DND-41 (cell line): ENCODE measurements around the gene RASGRF1.

Experiments used
- CTCF ChIP-seq: IDR thresholded peaks from 2 replicates; pipeline ENCODE4 v1.5.1; 2012; ENCODE audit warnings: borderline replicate concordance, low read length, moderate library complexity, mild to moderate bottlenecking; ENCODE audit not compliant: poor library complexity, severe bottlenecking; ENCODE audit errors: extremely low read depth
- EZH2 ChIP-seq: IDR thresholded peaks from 3 replicates; pipeline ENCODE4 v1.6.1; 2012; ENCODE audit warnings: borderline replicate concordance, low read depth, mild to moderate bottlenecking, moderate library complexity, low read length, inconsistent platforms; ENCODE audit not compliant: severe bottlenecking

GRCh38 chr15:78942741-78943140 is 147.8 kb downstream of the RASGRF1 start:
- no peak for TF ChIP-seq CTCF
- TF ChIP-seq EZH2: no peak
